Activated CD4-positive, CD25-positive, alpha-beta regulatory T cell treated with anti-CD3 and anti-CD28 coated beads, Interleukin-2, amount 50 U/mL, for 16 hours (primary cell): ENCODE data around the gene KCNH8.

ENCODE experiments used
- DNase-seq: peaks from one replicate; pipeline ENCODE4 v3.0.0-alpha.2; 2020; ENCODE audit warnings: low read depth, low spot score

The KCNH8 gene

GRCh38 chr3:19250959-19251610 is 102.8 kb downstream of the KCNH8 start:
- no peak for DNase-seq

GRCh38 chr3:19254189-19254588 is 105.9 kb downstream of the KCNH8 start:
- DNase-seq: no peak

GRCh38 chr3:19254784-19255338 is 106.6 kb downstream of the KCNH8 start:
- DNase-seq: no peak

GRCh38 chr3:19256313-19256712 is 108.0 kb downstream of the KCNH8 start:
- DNase-seq: no peak

GRCh38 chr3:19263606-19264005 is 115.3 kb downstream of the KCNH8 start:
- DNase-seq: no peak

- no peak for DNase-seq
These were observed 116.1 kb downstream of the KCNH8 start for GRCh38 chr3:19264424-19264823.

- no peak for DNase-seq
These were observed 118.7 kb downstream of the KCNH8 start for GRCh38 chr3:19267040-19267439.

- DNase-seq: no peak
These were observed 122.2 kb downstream of the KCNH8 start for GRCh38 chr3:19270481-19270880.

GRCh38 chr3:19272296-19272695 is 124.0 kb downstream of the KCNH8 start:
- no peak for DNase-seq

GRCh38 chr3:19273091-19273490 is 124.8 kb downstream of the KCNH8 start:
- DNase-seq: no peak

- DNase-seq: no peak
These were observed 126.3 kb downstream of the KCNH8 start for GRCh38 chr3:19274576-19274975.

- no peak for DNase-seq
These were observed 136.7 kb downstream of the KCNH8 start for GRCh38 chr3:19284974-19285373.

GRCh38 chr3:19293295-19293694 is 145.0 kb downstream of the KCNH8 start:
- no peak for DNase-seq

GRCh38 chr3:19295208-19295607 is 146.9 kb downstream of the KCNH8 start:
- no peak for DNase-seq

GRCh38 chr3:19331931-19332330 is 183.6 kb downstream of the KCNH8 start:
- DNase-seq: no peak

GRCh38 chr3:19334120-19334519 is 185.8 kb downstream of the KCNH8 start:
- DNase-seq: no peak

- DNase-seq: no peak
These were observed 190.5 kb downstream of the KCNH8 start for GRCh38 chr3:19338769-19339168.

GRCh38 chr3:19342389-19342788 is 194.1 kb downstream of the KCNH8 start:
- DNase-seq: no peak

GRCh38 chr3:19346759-19347158 is 198.4 kb downstream of the KCNH8 start:
- no peak for DNase-seq

- DNase-seq: no peak
These were observed 199.4 kb downstream of the KCNH8 start for GRCh38 chr3:19347671-19348070.

GRCh38 chr3:19348500-19348899 is 200.2 kb downstream of the KCNH8 start:
- DNase-seq: no peak

GRCh38 chr3:19348941-19349564 is 200.7 kb downstream of the KCNH8 start:
- no peak for DNase-seq

- DNase-seq: no peak
These were observed 209.6 kb downstream of the KCNH8 start for GRCh38 chr3:19357947-19358346.
